Endometrium (tissue), 2 donors: ENCODE data around the gene GULP1.

Source experiments
- FAIRE-seq: peaks from 2 replicates; lab custom pipeline; 2012; peaks lifted over from hg19 to GRCh38; lab: Jason Lieb, UNC
- donor health status: control.
- donor health status: control.

The GULP1 gene

GRCh38 chr2:188326290-188326668 is 34.6 kb downstream of the GULP1 start:
- no peak for FAIRE-seq

- no peak for FAIRE-seq
Observed at GRCh38 chr2:188326669-188327301, 35.1 kb downstream of the GULP1 start.

- FAIRE-seq = no peak
Observed at GRCh38 chr2:188327518-188328213, 36.0 kb downstream of the GULP1 start.

- no peak for FAIRE-seq
Observed at GRCh38 chr2:188328419-188328818, 36.7 kb downstream of the GULP1 start.

- peak; percentile 12 for FAIRE-seq
Observed at GRCh38 chr2:188330316-188331053, 38.8 kb downstream of the GULP1 start.

- FAIRE-seq = no peak
Observed at GRCh38 chr2:188332619-188333018, 40.9 kb downstream of the GULP1 start.

GRCh38 chr2:188333751-188334524 is 42.3 kb downstream of the GULP1 start:
- FAIRE-seq = no peak

GRCh38 chr2:188338463-188338862 is 46.8 kb downstream of the GULP1 start:
- FAIRE-seq = no peak

GRCh38 chr2:188340257-188340656 is 48.6 kb downstream of the GULP1 start:
- FAIRE-seq = no peak

GRCh38 chr2:188345020-188345419 is 53.3 kb downstream of the GULP1 start:
- no peak for FAIRE-seq

GRCh38 chr2:188345426-188345825 is 53.8 kb downstream of the GULP1 start:
- no peak for FAIRE-seq

- FAIRE-seq = peak; percentile 51
Observed at GRCh38 chr2:188345831-188346458, 54.3 kb downstream of the GULP1 start.

GRCh38 chr2:188349019-188349418 is 57.3 kb downstream of the GULP1 start:
- FAIRE-seq = no peak

GRCh38 chr2:188353282-188353681 is 61.6 kb downstream of the GULP1 start:
- no peak for FAIRE-seq

GRCh38 chr2:188360485-188361263 is 69.0 kb downstream of the GULP1 start:
- no peak for FAIRE-seq

GRCh38 chr2:188364033-188364630 is 72.5 kb downstream of the GULP1 start:
- FAIRE-seq = no peak

GRCh38 chr2:188365058-188365641 is 73.5 kb downstream of the GULP1 start:
- FAIRE-seq = no peak

- FAIRE-seq = no peak
Observed at GRCh38 chr2:188367164-188367563, 75.5 kb downstream of the GULP1 start.

- FAIRE-seq = no peak
Observed at GRCh38 chr2:188369365-188369764, 77.7 kb downstream of the GULP1 start.

- no peak for FAIRE-seq
Observed at GRCh38 chr2:188378371-188378950, 86.8 kb downstream of the GULP1 start.
